ENCODE data around the gene NHLH2. TPM values are rescaled to one million over a fixed set of nuclear protein-coding genes. Genes with fewer than 3 reads are reported as not detected.

The NHLH2 gene
- total RNA-seq, 6 experiments from 2014 or later, result not detected

- Histone ChIP-seq H3K27ac (no peak overlapping the region), H3K4me3 (no peak overlapping the region), H3K27me3 (no peaks in the 10 kb centered on the region), H3K4me1 (no peaks in the 10 kb centered on the region), H3K36me3 (no peaks in the 10 kb centered on the region), H3K9me3 (no peaks in the 10 kb centered on the region)
- 35% methylated on average over 2 of the region's 2 CpGs for WGBS (ENCODE audit: insufficient coverage, low coverage, low lambda C conversion rate, missing lambda C conversion rate)
- no peak for DNase-seq
- ATAC-seq, result no peak
- TF ChIP-seq POLR2A (IDR thresholded peaks at IDR 0.05) (no peak), CTCF (IDR thresholded peaks at IDR 0.05) (no peak)
- intact Hi-C loops (cut with DNase I), result loop anchor here in 1 of 2 donors (10.0 kb wide), 1 partner anchor 182 kb away; no protein-coding TSS in a partner anchor
Measured at GRCh38 chr1:115802416-115802815, 38.5 kb downstream of the NHLH2 start.

- TF ChIP-seq CTCF (IDR thresholded peaks at IDR 0.05) (no peak), POLR2A (IDR thresholded peaks at IDR 0.05) (no peak)
Measured at GRCh38 chr1:115797486-115797885, 43.4 kb downstream of the NHLH2 start.

GRCh38 chr1:115796897-115797296, 44.0 kb downstream of the NHLH2 start:
- H3K27me3 ChIP-seq, result no peaks in the 10 kb centered on the region

More at GRCh38 chr1:115797486-115797885, 43.4 kb downstream of the NHLH2 start:
- no peaks in the 10 kb centered on the region for H3K9me3 ChIP-seq
- no peak overlapping the region for H3K27ac ChIP-seq
- no peaks in the 10 kb centered on the region for H3K27me3 ChIP-seq
- H3K4me1 ChIP-seq, result no peaks in the 10 kb centered on the region
- no peak overlapping the region for H3K4me3 ChIP-seq
- 90% methylated on average over 4 of the region's 4 CpGs for whole genome bisulfite sequencing (ENCODE audit: insufficient coverage, low coverage, low lambda C conversion rate, missing lambda C conversion rate)
- DNase-seq (no peak), ATAC-seq (no peak)
- intact Hi-C loops (cut with DNase I), result no loop called here
- H3K36me3 ChIP-seq, result no peaks in the 10 kb centered on the region

GRCh38 chr1:115796036-115796435, 44.9 kb downstream of the NHLH2 start:
- no peak for DNase-seq
- H3K4me3 ChIP-seq, result no peak overlapping the region
- H3K4me1 ChIP-seq, result no peaks in the 10 kb centered on the region
- H3K27ac ChIP-seq, result no peak overlapping the region
- ATAC-seq, result no peak
- TF ChIP-seq CTCF (IDR thresholded peaks at IDR 0.05) (no peak), POLR2A (IDR thresholded peaks at IDR 0.05) (no peak)
- H3K36me3 ChIP-seq, result no peaks in the 10 kb centered on the region
- WGBS (ENCODE audit: insufficient coverage, low coverage, low lambda C conversion rate, missing lambda C conversion rate), result 65% methylated on average over 6 of the region's 6 CpGs
- intact Hi-C loops (cut with DNase I), result no loop called here
- no peaks in the 10 kb centered on the region for H3K27me3 ChIP-seq
- H3K9me3 ChIP-seq, result no peaks in the 10 kb centered on the region

More at GRCh38 chr1:115796897-115797296, 44.0 kb downstream of the NHLH2 start:
- TF ChIP-seq CTCF (IDR thresholded peaks at IDR 0.05) (no peak), POLR2A (IDR thresholded peaks at IDR 0.05) (no peak)
- DNase-seq, result no peak
- Histone ChIP-seq H3K9me3 (no peaks in the 10 kb centered on the region), H3K27ac (no peak overlapping the region), H3K4me1 (no peaks in the 10 kb centered on the region), H3K4me3 (no peak overlapping the region), H3K36me3 (no peaks in the 10 kb centered on the region)
- no peak for ATAC-seq
- WGBS (ENCODE audit: insufficient coverage, low coverage, low lambda C conversion rate, missing lambda C conversion rate), result 55% methylated on average over 5 of the region's 5 CpGs
- intact Hi-C loops (cut with DNase I), result no loop called here

Data from right lobe of liver (tissue), 6 donors.